Pancreas (tissue), 10 donors: ENCODE measurements around the gene E2F6. TPM values are rescaled to one million over a fixed set of nuclear protein-coding genes. Genes with fewer than 3 reads are reported as not detected.

ENCODE experiments used
- ATAC-seq, 4 donors: fragments of 200-7000 bp; cut with Tn5 transposase; one replicate each; pipeline versions ENCODE4 v1.8.0 to v1.9.1; 2020; ENCODE audit warnings: mild to moderate bottlenecking in 4 of 4, moderate library complexity in 4 of 4
- DNase-seq, 6 donors: peaks; one replicate each; pipeline ENCODE4 v3.0.0-alpha.2; 2020
- FAIRE-seq: peaks from 2 replicates; lab custom pipeline; 2012; peaks lifted over from hg19 to GRCh38; lab: Jason Lieb, UNC
- H3K27ac ChIP-seq, 4 donors: fragments of 200-600 bp; sonication (generic); 1 replicate in 3 of 4; 2 replicates in 1 of 4; pipeline versions ENCODE4 v1.5.0 to v1.8.0; 2020
- H3K27me3 ChIP-seq, 4 donors: fragments of 200-600 bp; one replicate each; pipeline ENCODE4 v1.8.0; 2021
- H3K36me3 ChIP-seq, 3 donors: fragments of 200-600 bp; sonication (generic) in 1 of 3; one replicate each; pipeline versions ENCODE4 v1.5.0 to v1.8.0; 2020 to 2021
- H3K4me1 ChIP-seq, 3 donors: fragments of 200-600 bp; one replicate each; pipeline ENCODE4 v1.8.0; 2021
- H3K4me3 ChIP-seq, 4 donors: fragments of 200-600 bp; sonication (generic) in 2 of 4; one replicate each; pipeline versions ENCODE4 v1.5.0 to v1.8.0; 2020 to 2021
- H3K9me3 ChIP-seq, 4 donors: fragments of 200-600 bp; one replicate each; pipeline ENCODE4 v1.8.0; 2021
- WGBS, 2 donors: extraction: QIAGEN DNeasy Blood & Tissue Kit; methylation state at CpG; one replicate each; pipeline ENCODE4 v1.1.7; 2013; 5-methylcytosine and 5-hydroxymethylcytosine counted together
- intact Hi-C, 3 donors: fragments of 100-400 bp; cut with DNase I; formaldehyde crosslinking; loops; one replicate each; pipeline versions ENCODE4 v1.11.1 to v1.14.2; 2022
- polyA plus RNA-seq, 2 donors: library from polyadenylated mRNA; stranded (reverse); fragments of 200-250 nt; gene quantifications; one replicate each; pipeline ENCODE4 v1.2.3, GENCODE V29; 2013
- total RNA-seq, 6 donors: library from RNA; stranded (reverse); fragmentation: NEBNext Ultra II Directional in 4 of 6; extraction: Animal tissue kit (Norgen Biotek cat#: 25700) in 4 of 6; gene quantifications; one replicate each; pipeline versions ENCODE4 v1.2.1 to v1.2.4, GENCODE V29; 2021 to 2023
- TF ChIP-seq, protein P1 (sequence below), 4 donors: fragments of 200-600 bp; sonication (generic) in 3 of 4; IDR thresholded peaks; one replicate each; pipeline versions ENCODE4 v1.5.0 to v1.8.0; 2021; ENCODE audit warnings: antibody characterized with exemption in 4 of 4
- donor health status: healthy with polysubstance abuse.
- donor health status: DM: no; HTN: no; CAD: no; lungs with moderate emphysema.
- donor health status: DM: no; HTN: no; CAD: no.
- donor health status: control.
- donor health status: control.
- donor health status: Bipolar disorder and iron deficiency.
- donor health status: DM: yes; HTN: yes; CAD: no.
- donor health status: DM: no; HTN: no; CAD: no.
- donor health status: DM: no; HTN: no; CAD: no.
- donor health status: DM: yes; HTN: yes; CAD: no.

E2F6 gene
- total and polyA plus RNA-seq, 8 donors = 3.0 to 9.6 (median 5.0) TPM

DNA sequence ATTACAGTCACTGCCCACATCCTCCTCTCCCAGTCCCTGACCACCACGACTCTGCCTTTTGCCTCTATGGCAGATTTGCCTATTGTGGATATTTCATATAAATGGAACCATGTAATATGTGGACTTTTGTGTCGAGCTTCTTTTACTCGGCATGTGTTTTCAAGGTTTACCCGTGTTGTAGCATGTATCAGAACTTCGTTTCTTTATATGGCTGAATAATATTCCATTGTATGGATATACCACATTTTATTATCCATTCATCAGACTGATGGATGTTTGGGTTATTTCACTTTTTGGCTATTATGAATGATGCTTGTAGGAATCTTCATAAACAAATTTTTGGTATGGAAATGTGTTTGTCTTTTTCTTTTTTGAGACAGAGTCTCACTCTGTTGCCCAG, 24.2 kb upstream of the E2F6 start:
- TF ChIP-seq, protein P1, sequence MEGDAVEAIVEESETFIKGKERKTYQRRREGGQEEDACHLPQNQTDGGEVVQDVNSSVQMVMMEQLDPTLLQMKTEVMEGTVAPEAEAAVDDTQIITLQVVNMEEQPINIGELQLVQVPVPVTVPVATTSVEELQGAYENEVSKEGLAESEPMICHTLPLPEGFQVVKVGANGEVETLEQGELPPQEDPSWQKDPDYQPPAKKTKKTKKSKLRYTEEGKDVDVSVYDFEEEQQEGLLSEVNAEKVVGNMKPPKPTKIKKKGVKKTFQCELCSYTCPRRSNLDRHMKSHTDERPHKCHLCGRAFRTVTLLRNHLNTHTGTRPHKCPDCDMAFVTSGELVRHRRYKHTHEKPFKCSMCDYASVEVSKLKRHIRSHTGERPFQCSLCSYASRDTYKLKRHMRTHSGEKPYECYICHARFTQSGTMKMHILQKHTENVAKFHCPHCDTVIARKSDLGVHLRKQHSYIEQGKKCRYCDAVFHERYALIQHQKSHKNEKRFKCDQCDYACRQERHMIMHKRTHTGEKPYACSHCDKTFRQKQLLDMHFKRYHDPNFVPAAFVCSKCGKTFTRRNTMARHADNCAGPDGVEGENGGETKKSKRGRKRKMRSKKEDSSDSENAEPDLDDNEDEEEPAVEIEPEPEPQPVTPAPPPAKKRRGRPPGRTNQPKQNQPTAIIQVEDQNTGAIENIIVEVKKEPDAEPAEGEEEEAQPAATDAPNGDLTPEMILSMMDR (IDR thresholded peaks at IDR 0.05) = no peak
- intact Hi-C loops = no loop called here
- Histone ChIP-seq H3K4me3 (no peak overlapping the region), H3K9me3 (no peaks in the 10 kb centered on the region), H3K4me1 (no peaks in the 10 kb centered on the region), H3K27me3 (no peaks in the 10 kb centered on the region), H3K27ac (no peak overlapping the region), H3K36me3 (no peaks in the 10 kb centered on the region)
- FAIRE-seq = no peak
- DNase-seq = no peak
- 90 to 97% methylated on average over 5 of the region's 5 CpGs for WGBS, 2 donors
- no peak for ATAC-seq

GRCh38 chr2:11488809-11489208, 22.8 kb upstream of the E2F6 start:
- Histone ChIP-seq H3K4me1 (peaks cover 0 to 4% (median 0%) of the 10 kb centered on the region in 3 donors), H3K9me3 (no peaks in the 10 kb centered on the region), H3K4me3 (no peak overlapping the region), H3K36me3 (no peaks in the 10 kb centered on the region), H3K27ac (no peak overlapping the region), H3K27me3 (no peaks in the 10 kb centered on the region)
- intact Hi-C loops = no loop called here
- TF ChIP-seq, protein P1 (IDR thresholded peaks at IDR 0.05) = no peak
- WGBS, 2 donors = 57 to 61% methylated on average over 3 of the region's 3 CpGs
- FAIRE-seq = no peak
- ATAC-seq = no peak
- DNase-seq = no peak

DNA sequence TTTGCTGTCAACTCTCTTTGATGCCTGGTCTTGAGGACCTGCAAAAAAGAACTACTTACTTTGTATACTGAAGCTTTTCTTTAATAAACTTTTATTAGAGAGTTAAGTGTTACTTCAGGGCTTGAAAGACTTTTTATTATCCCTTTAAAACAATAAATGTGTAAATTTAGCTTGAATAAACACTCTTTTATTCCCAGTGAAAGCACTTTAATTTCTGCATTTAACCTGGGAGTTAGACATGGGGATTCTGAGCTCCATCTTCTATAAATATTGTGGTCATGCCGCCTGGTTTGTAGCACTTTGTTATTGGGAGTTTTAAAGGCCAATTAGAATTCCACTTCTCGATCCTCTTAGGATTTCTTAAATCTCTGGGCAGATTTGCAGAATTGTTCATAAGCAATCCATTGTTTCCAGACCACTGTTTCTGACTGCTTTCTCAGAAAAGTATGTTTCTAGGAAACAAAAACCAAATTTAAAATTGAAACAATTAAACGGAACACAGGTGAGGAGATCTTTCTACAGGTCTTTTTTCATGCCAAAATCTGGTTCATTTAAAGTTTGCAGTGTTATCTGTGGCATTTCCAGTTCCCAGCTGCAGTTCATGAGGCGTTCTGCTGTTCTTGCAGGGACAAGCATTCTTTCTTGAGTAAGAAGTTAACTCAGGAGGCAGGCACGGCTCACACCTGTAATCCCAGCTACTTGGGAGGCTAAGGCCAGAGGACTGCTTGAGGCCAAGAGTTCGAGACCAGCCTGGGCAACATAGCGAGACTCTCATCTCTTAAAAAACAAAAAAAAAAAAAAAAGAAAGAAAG, 18.1 kb upstream of the E2F6 start:
- Histone ChIP-seq H3K27me3 (no peaks in the 10 kb centered on the region), H3K36me3 (no peaks in the 10 kb centered on the region), H3K27ac (no peak overlapping the region), H3K4me3 (peak overlapping the region in 1 of 4 donors; percentile 55), H3K4me1 (peaks cover 0 to 5% (median 0%) of the 10 kb centered on the region in 3 donors), H3K9me3 (no peaks in the 10 kb centered on the region)
- DNase-seq (no peak), FAIRE-seq (no peak), ATAC-seq (no peak)
- intact Hi-C loops = loop anchor here in 1 of 3 donors (5.0 kb wide), 1 partner anchor 93 kb away; no protein-coding TSS in a partner anchor
- 78% methylated on average over 7 of the region's 7 CpGs for WGBS, 2 donors
- TF ChIP-seq, protein P1 (IDR thresholded peaks at IDR 0.05) = no peak

DNA sequence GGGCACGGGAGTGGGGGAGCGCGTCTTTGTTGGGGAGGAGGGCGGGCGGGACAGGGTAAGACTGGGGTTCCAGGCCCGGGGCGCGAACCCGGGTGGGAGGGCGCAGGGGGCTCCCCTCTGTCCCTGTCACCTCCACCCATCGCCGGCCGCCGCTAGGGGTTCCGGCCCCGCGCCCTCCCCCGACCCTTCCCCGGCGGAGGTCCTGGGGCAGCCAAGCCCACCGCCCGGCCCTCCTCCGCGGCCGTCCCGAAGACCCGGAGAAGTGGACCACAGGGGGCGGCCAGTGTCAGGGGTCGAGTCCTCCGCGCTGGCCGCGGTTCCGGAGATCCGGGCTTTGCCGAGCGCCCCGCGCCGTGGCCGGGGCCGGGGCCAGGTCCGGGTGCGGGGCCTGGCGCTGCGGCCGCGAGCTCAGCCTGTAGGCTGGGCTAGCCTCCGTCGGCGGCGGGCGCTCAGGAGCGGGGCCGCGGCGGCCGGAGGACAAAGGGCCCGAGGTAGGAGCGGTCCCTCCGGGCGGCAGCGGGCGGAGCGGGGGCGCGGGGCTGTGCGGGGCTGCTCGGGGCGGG, 16.6 kb upstream of the E2F6 start:
- no peak overlapping the region for H3K27ac ChIP-seq
- intact Hi-C loops = loop anchor here in 1 of 3 donors (5.0 kb wide), 1 partner anchor 95 kb away; no protein-coding TSS in a partner anchor

More for the DNA sequence above, 16.6 kb upstream of the E2F6 start:
- no peaks in the 10 kb centered on the region for H3K9me3 ChIP-seq
- peaks cover 0 to 5% (median 0%) of the 10 kb centered on the region in 3 donors for H3K4me1 ChIP-seq
- DNase-seq = peak in 1 of 6 donors; percentile 75
- ATAC-seq = peak; percentile 41 to 74 (median 58)
- H3K4me3 ChIP-seq = peak overlapping the region; percentile 40 to 67 (median 55)
- 2 to 3% methylated on average over 12 to 68 of the region's 70 CpGs for WGBS, 2 donors
- TF ChIP-seq, protein P1 (IDR thresholded peaks at IDR 0.05) = no peak
- H3K27me3 ChIP-seq = no peaks in the 10 kb centered on the region
- no peaks in the 10 kb centered on the region for H3K36me3 ChIP-seq
- FAIRE-seq = no peak
